PFSK-1 (cell line): ENCODE results near the gene FZR1.

ENCODE experiments used
- FOXP2 ChIP-seq: optimal IDR thresholded peaks from 2 replicates; pipeline ENCODE3; 2011; ENCODE audit warnings: borderline replicate concordance, control low read depth, inconsistent platforms; ENCODE audit not compliant: insufficient read depth; ENCODE audit errors: extremely low read length, extremely low read depth
- POLR2AphosphoS5 ChIP-seq: IDR thresholded peaks from 2 replicates; pipeline ENCODE4 v1.6.1; 2012; ENCODE audit warnings: low read depth, mild to moderate bottlenecking, control low read depth, low read length, moderate library complexity
- SIN3A ChIP-seq: IDR thresholded peaks from 2 replicates; pipeline ENCODE4 v1.6.1; 2012; ENCODE audit warnings: mild to moderate bottlenecking, low read length, moderate library complexity, borderline replicate concordance; ENCODE audit not compliant: insufficient read depth
- TAF1 ChIP-seq: IDR thresholded peaks from 2 replicates; pipeline ENCODE4 v1.6.1; 2012; ENCODE audit warnings: low read length, control low read depth, borderline replicate concordance; ENCODE audit not compliant: insufficient read depth
- TF ChIP-seq, protein P1 (sequence below), 2 experiments: IDR thresholded peaks; 2 replicates each; pipeline versions ENCODE4 v1.6.1 to v1.8.0; 2011 to 2012; ENCODE audit warnings: low read depth in 2 of 2, low read length in 2 of 2, control low read depth in 1 of 2, inconsistent platforms in 1 of 2, mild to moderate bottlenecking in 1 of 2, moderate library complexity in 1 of 2; ENCODE audit not compliant: insufficient read depth in 1 of 2

The FZR1 gene

DNA sequence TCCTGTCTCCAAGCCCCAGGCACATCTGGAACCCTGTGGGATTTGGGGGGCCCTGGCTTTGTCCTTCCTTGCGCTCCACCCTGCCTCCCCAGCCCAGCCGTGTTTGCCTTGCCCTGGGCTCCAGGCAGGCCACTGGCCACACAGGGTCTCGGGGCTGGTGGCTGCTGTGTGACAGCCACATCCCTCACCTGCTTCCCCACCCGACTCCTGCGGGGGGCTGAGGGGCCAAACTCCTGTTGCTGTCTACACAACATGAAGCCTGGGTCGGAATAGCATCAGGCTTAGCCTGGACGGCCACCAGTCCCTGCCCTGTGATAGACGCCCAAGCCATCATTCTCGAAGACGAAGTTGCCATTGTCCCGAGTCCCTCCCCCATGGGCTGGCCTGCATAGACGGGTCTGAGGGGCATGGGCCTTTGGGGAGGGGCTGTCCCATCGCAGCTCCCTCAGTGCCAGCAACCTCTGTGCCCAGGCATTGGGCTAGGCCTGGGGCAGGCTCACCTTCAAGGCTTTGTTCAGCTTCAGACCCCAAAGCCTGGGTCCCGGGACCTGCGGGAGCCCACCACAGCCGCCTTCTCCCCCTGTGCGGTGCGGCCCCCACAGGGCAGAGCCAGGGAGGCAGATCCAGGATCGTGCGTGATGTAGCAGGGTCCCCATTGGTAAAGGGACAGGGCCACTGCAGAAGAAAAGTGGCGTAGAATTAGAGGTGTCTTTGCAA lies 17.4 kb downstream of the FZR1 start:
- TF ChIP-seq, protein P1, sequence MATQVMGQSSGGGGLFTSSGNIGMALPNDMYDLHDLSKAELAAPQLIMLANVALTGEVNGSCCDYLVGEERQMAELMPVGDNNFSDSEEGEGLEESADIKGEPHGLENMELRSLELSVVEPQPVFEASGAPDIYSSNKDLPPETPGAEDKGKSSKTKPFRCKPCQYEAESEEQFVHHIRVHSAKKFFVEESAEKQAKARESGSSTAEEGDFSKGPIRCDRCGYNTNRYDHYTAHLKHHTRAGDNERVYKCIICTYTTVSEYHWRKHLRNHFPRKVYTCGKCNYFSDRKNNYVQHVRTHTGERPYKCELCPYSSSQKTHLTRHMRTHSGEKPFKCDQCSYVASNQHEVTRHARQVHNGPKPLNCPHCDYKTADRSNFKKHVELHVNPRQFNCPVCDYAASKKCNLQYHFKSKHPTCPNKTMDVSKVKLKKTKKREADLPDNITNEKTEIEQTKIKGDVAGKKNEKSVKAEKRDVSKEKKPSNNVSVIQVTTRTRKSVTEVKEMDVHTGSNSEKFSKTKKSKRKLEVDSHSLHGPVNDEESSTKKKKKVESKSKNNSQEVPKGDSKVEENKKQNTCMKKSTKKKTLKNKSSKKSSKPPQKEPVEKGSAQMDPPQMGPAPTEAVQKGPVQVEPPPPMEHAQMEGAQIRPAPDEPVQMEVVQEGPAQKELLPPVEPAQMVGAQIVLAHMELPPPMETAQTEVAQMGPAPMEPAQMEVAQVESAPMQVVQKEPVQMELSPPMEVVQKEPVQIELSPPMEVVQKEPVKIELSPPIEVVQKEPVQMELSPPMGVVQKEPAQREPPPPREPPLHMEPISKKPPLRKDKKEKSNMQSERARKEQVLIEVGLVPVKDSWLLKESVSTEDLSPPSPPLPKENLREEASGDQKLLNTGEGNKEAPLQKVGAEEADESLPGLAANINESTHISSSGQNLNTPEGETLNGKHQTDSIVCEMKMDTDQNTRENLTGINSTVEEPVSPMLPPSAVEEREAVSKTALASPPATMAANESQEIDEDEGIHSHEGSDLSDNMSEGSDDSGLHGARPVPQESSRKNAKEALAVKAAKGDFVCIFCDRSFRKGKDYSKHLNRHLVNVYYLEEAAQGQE (IDR thresholded peaks at IDR 0.05; ENCODE audit: insufficient read depth in 1 of 2, low read depth in 2 of 2, low read length in 2 of 2): no peak
- TF ChIP-seq FOXP2 (no peak), SIN3A (no peak), POLR2AphosphoS5 (no peak), TAF1 (no peak)

DNA sequence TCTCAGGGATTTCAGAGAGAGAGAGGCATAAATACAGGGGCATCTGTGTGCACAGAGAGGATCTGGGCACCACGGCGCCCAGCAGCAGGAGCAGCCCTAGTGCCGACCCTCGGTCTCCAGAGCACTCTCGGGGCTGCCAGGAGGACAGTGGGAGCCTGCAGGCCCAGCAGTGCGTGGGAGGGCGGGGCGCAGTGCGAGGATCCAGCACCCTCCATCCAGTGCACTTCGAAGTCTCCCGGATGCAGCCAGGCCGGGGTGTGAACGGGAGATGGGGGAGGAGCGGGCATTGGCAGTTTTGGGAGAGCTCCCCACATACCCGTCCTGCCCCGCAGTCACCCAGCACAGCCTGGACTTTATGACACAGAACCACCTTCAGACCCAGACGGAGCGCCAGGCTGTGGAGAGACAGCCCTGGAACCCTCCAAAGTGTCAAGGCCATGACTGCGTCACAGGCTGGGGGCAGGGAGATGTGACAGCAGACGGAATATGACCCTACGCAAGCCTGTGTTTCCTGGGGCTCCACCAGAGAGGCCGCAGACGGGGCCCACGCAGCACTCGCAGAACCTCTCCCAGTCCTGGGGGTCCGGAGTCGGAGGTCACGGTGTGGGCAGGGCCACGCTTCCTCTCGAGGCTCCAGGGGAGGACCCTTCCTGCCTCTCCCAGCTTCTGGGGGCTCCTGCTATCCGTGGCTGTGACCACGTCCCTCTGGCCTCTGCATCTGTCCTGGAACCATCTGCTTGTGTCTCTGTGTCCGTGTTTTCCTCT lies 18.1 kb downstream of the FZR1 start:
- TF ChIP-seq, protein P1 (IDR thresholded peaks at IDR 0.05; ENCODE audit: insufficient read depth in 1 of 2, low read depth in 2 of 2, low read length in 2 of 2): no peak
- no peak for TF ChIP-seq FOXP2
- TF ChIP-seq SIN3A: no peak
- TF ChIP-seq POLR2AphosphoS5: no peak
- TF ChIP-seq TAF1: no peak

DNA sequence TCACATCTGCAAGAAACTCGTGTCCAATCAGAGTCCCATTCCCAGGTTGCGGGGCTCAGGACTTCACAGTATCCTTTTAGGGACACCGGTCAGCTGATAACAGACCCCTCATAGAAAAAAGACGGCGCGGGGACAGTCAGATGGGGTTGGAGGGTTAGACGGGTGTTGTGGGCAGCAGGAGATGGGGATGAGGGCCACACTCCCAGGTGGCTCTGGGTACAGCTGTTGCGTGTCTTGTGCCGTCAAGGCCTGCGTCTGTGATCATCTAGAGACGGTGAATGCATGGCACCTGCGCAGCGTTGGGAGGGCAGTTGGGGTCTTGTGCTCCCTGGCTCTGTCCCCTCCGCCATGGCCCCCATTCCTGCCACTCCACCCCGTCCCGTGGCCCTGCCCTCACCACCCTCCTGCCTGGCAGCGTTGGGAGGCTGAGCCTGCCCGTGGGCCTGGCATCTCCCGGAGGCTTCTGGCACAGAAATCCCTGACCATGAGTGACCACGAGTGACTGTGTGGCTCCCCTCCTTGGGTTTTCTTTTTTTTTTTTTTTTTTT lies 18.9 kb downstream of the FZR1 start:
- TF ChIP-seq POLR2AphosphoS5 (no peak), SIN3A (no peak), TAF1 (no peak), FOXP2 (no peak)
- TF ChIP-seq, protein P1 (IDR thresholded peaks at IDR 0.05; ENCODE audit: insufficient read depth in 1 of 2, low read depth in 2 of 2, low read length in 2 of 2): no peak

DNA sequence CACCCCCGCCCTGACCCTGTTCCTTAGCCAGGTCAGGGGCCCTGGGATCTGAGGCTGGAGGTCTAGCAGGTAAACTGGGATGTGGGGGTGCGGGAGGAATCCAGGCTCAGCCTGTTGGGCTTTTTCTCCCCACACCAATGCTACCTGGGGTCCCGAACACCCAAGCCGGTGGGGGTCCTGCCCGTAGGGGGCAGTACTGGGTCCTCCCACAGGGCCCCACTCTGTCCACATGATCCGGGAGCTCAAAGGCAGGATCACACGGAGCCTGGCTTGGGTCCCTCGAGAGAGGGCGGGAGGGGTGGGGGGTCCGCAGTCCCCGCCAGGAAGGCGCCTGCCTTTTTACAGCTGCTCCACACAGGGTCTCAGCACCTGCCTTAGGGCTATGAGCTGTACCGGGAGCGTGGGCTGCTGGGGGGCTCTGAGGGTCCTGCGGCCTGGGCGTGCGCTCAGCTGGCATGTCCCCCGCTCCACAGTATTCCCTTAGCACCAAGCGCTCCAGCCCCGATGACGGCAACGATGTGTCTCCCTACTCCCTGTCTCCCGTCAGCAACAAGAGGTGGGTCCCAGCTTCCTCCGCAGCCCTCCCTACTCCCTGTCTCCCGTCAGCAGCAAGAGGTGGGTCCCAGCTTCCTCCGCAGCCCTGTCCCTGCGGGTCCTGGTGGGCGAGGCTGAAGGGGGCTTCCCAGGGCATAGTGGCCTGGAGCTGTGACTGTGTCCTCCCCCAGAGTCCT lies 20.6 kb downstream of the FZR1 start:
- TF ChIP-seq POLR2AphosphoS5 (no peak), SIN3A (no peak), TAF1 (no peak), FOXP2 (no peak)
- TF ChIP-seq, protein P1 (IDR thresholded peaks at IDR 0.05; ENCODE audit: insufficient read depth in 1 of 2, low read depth in 2 of 2, low read length in 2 of 2): no peak
